ENCODE results near the gene ZBTB34. TPM values are rescaled to one million over a fixed set of nuclear protein-coding genes. Genes with fewer than 3 reads are reported as not detected.

Gene ZBTB34
- total and polyA plus RNA-seq, 8 donors, result 9.9 to 25.3 (median 23.9) TPM

DNA sequence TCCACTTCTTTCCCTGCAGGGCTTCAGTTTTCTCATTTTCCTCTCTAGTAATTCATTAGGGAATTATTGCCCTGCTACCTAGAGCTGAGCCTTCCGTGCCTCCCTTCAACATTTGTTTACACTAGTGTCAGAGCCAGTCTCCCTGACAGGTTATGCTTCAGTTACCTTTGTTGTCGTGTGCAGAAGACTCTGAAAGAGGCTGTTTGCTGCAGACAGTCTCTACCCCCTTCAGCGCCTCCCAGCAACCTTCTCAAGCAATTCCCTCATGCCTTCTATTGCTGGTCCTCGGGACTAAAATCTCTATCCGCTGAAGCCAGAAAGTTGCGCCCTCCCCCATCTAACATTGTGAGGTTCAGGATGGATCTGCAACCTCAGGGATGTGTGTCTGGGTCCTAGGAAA, 67.0 kb downstream of the ZBTB34 start:
- Histone ChIP-seq H3K9me3 (no peaks in the 10 kb centered on the region), H3K36me3 (no peaks in the 10 kb centered on the region), H3K4me3 (no peak overlapping the region), H3K4me1 (no peaks in the 10 kb centered on the region), H3K27me3 (no peaks in the 10 kb centered on the region), H3K27ac (no peak overlapping the region)
- ATAC-seq, result peak; percentile 16
- no peak for DNase-seq
- TF ChIP-seq CTCF (IDR thresholded peaks at IDR 0.05), result no peak
- intact Hi-C loops (cut with DNase I), result no loop called here

DNA sequence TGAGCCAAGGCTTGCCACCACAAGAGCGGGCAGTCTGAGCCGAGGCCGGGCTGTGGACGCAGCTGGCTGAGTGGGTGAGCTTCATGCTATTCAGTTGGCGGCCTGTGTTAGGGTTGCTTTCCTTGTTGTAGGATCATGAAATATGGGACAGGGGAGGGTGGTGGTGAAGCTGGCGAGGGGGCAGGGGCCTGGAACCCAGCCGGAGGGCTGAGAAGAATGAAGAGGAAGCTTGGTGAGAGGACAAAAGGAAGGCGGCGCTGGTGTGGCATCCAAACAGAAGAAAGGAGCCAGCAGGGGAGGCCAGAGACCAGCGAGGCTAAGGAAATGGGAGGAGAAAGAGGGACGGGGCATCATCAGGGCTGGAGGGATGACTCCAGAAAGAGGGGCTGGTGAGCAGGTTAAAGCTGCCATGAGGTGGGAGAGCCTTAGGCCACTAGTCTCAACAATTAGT, 72.5 kb downstream of the ZBTB34 start:
- Histone ChIP-seq H3K9me3 (no peaks in the 10 kb centered on the region), H3K36me3 (no peaks in the 10 kb centered on the region), H3K27ac (no peak overlapping the region), H3K4me1 (no peaks in the 10 kb centered on the region), H3K4me3 (no peak overlapping the region), H3K27me3 (no peaks in the 10 kb centered on the region)
- no peak for TF ChIP-seq CTCF (IDR thresholded peaks at IDR 0.05)
- intact Hi-C loops (cut with DNase I), result loop anchor here in 1 of 2 donors (10.0 kb wide), 1 partner anchor 272 kb away; no protein-coding TSS in a partner anchor
- no peak for ATAC-seq
- DNase-seq, result no peak

- intact Hi-C loops (cut with DNase I), result loop anchor here in 1 of 2 donors (10.0 kb wide), 1 partner anchor 271 kb away; no protein-coding TSS in a partner anchor
- Histone ChIP-seq H3K27ac (no peak overlapping the region), H3K36me3 (no peaks in the 10 kb centered on the region), H3K4me1 (no peaks in the 10 kb centered on the region), H3K27me3 (no peaks in the 10 kb centered on the region), H3K4me3 (no peak overlapping the region), H3K9me3 (no peaks in the 10 kb centered on the region)
- DNase-seq (no peak), ATAC-seq (no peak)
- no peak for TF ChIP-seq CTCF (IDR thresholded peaks at IDR 0.05)
Observed at GRCh38 chr9:126933334-126933980, 73.0 kb downstream of the ZBTB34 start.

GRCh38 chr9:126934441-126934840, 74.0 kb downstream of the ZBTB34 start:
- intact Hi-C loops (cut with DNase I), result loop anchor here in 1 of 2 donors (10.0 kb wide), 1 partner anchor 270 kb away; no protein-coding TSS in a partner anchor
- H3K9me3 ChIP-seq, result no peaks in the 10 kb centered on the region
- no peak for ATAC-seq
- H3K36me3 ChIP-seq, result no peaks in the 10 kb centered on the region
- H3K27me3 ChIP-seq, result no peaks in the 10 kb centered on the region
- no peak overlapping the region for H3K4me3 ChIP-seq
- no peaks in the 10 kb centered on the region for H3K4me1 ChIP-seq
- TF ChIP-seq CTCF (IDR thresholded peaks at IDR 0.05), result no peak
- DNase-seq, result no peak
- no peak overlapping the region for H3K27ac ChIP-seq

Other genes starting within 250 kb of the ZBTB34 start
- gene LMX1B, start 246.7 kb upstream of the ZBTB34 start, total RNA-seq, result under 1 TPM in 1 of 2 donors, not detected in 1; 0.05 TPM
- under 1 TPM; 0.13 to 0.31 (median 0.20) TPM for gene LMX1B, start 246.7 kb upstream of the ZBTB34 start, polyA plus RNA-seq (ENCODE audit: insufficient read length in 6 of 6)
- gene ZBTB43, start 55.6 kb upstream of the ZBTB34 start, total RNA-seq, result 10 to 100 TPM; 20.8 to 28.3 TPM
- 10 to 100 TPM; 13.6 to 17.6 (median 15.6) TPM for gene ZBTB43, start 55.6 kb upstream of the ZBTB34 start, polyA plus RNA-seq (ENCODE audit: insufficient read length in 6 of 6)
- gene RALGPS1, start 54.1 kb downstream of the ZBTB34 start, total RNA-seq, result 10 to 100 TPM; 11.9 to 16.2 TPM
- 10 to 100 TPM; 16.2 to 27.6 (median 24.1) TPM for gene RALGPS1, start 54.1 kb downstream of the ZBTB34 start, polyA plus RNA-seq (ENCODE audit: insufficient read length in 6 of 6)

All from left lung (tissue), 10 donors.